Measurements from ENCODE around the gene HNRNPCL2.
"Not testable (repeated sequence)": the region's sequence is repeated elsewhere in the genome, so short reads cannot be mapped to it uniquely, and the experiment has no call there.

Gene HNRNPCL2

GRCh38 chr1:13116754-13117153 lies at the start of gene HNRNPCL2:
Gene HNRNPCL2, minus strand, starts transcription at chr1:13116854. Its CDS starts 454 bp downstream, at chr1:13116400.
- in situ Hi-C loops (cut with HindIII; ENCODE audit: low sequenced_read_pairs), result not testable (repeated sequence)

- in situ Hi-C loops (cut with HindIII; ENCODE audit: low sequenced_read_pairs), result not testable (repeated sequence)
Observed at GRCh38 chr1:13165531-13165930, 48.9 kb upstream of the HNRNPCL2 start, which contains the start of gene HNRNPCL4. Gene HNRNPCL4, minus strand, starts transcription at chr1:13165631. Its CDS starts 164 bp downstream, at chr1:13165467.

GRCh38 chr1:13155909-13156308 lies 39.3 kb upstream of the HNRNPCL2 start, which contains the start of gene PRAMEF26:
Gene PRAMEF26, minus strand, starts transcription at chr1:13156009. Its CDS starts 2,914 bp downstream, at chr1:13153095.
- in situ Hi-C loops (cut with HindIII; ENCODE audit: low sequenced_read_pairs), result not testable (repeated sequence)

GRCh38 chr1:13070474-13070873 lies 46.2 kb downstream of the HNRNPCL2 start, which contains the start of gene PRAMEF25:
Gene PRAMEF25, plus strand, starts transcription at chr1:13070774. Its CDS starts 2,920 bp downstream, at chr1:13073694.
- in situ Hi-C loops (cut with HindIII; ENCODE audit: low sequenced_read_pairs), result not testable (repeated sequence)

All from endothelial cell of hepatic sinusoid (primary cell).